Lower leg skin (tissue), 4 donors: ENCODE measurements around the gene NAPSA. TPM values are rescaled to one million over a fixed set of nuclear protein-coding genes. Genes with fewer than 3 reads are reported as not detected.

Experiments
- DNase-seq, 2 donors: peaks; one replicate each; pipeline ENCODE4 v3.0.0-alpha.2; 2019; ENCODE audit warnings: low spot score in 2 of 2
- H3K4me3 ChIP-seq: fragments of 200-600 bp; sonication (generic); 2 replicates; pipeline ENCODE4 v1.5.1; 2017; ENCODE audit warnings: mild to moderate bottlenecking, low read depth; ENCODE audit not compliant: poor library complexity, severe bottlenecking
- CTCF ChIP-seq, 3 donors: fragments of 450-650 bp; IDR thresholded peaks; one replicate each; pipeline ENCODE4 v1.5.1; 2016; ENCODE audit warnings: antibody characterized with exemption in 3 of 3, mild to moderate bottlenecking in 3 of 3, moderate library complexity in 2 of 3
- POLR2A ChIP-seq, 2 donors: fragments of 450-650 bp; IDR thresholded peaks; one replicate each; pipeline ENCODE4 v1.6.1; 2016 to 2017; ENCODE audit warnings: antibody characterized with exemption in 2 of 2, mild to moderate bottlenecking in 1 of 2, moderate library complexity in 1 of 2
- WGBS, 2 donors: methylation state at CpG; one replicate each; pipeline ENCODE4 v1.1.5; 2018; 5-methylcytosine and 5-hydroxymethylcytosine counted together
- intact Hi-C: fragments of 100-400 bp; cut with DNase I; formaldehyde crosslinking; loops from one replicate; pipeline ENCODE4 v1.15.0; 2023; ENCODE audit warnings: low total_unique reads
- total RNA-seq, 4 donors: library from RNA; depleted of rRNA; stranded (reverse); fragments of >200 nt; gene quantifications; one replicate each; pipeline ENCODE4 v1.1.0, GENCODE V29; 2016

NAPSA gene
- total RNA-seq, 4 donors from 2014 or later: 0.51 to 5.9 (median 2.6) TPM

- 92 to 95% methylated on average over 8 to 12 of the region's 12 CpGs for WGBS, 2 donors
- TF ChIP-seq CTCF (IDR thresholded peaks at IDR 0.05) (no peak), POLR2A (IDR thresholded peaks at IDR 0.05) (no peak)
- no peak overlapping the region for H3K4me3 ChIP-seq
- no peak for DNase-seq
- intact Hi-C loops: no loop called here
Measured at GRCh38 chr19:50334741-50335421, 30.6 kb downstream of the NAPSA start.

GRCh38 chr19:50333737-50334617 is 31.5 kb downstream of the NAPSA start:
- H3K4me3 ChIP-seq: peak overlapping the region; percentile 35
- whole genome bisulfite sequencing, 2 donors: 15 to 22% methylated on average over 24 to 54 of the region's 54 CpGs
- peak in 1 of 2 donors; percentile 92 for DNase-seq
- TF ChIP-seq CTCF (IDR thresholded peaks at IDR 0.05): no peak
- TF ChIP-seq POLR2A (IDR thresholded peaks at IDR 0.05): no peak
- intact Hi-C loops: no loop called here

DNA sequence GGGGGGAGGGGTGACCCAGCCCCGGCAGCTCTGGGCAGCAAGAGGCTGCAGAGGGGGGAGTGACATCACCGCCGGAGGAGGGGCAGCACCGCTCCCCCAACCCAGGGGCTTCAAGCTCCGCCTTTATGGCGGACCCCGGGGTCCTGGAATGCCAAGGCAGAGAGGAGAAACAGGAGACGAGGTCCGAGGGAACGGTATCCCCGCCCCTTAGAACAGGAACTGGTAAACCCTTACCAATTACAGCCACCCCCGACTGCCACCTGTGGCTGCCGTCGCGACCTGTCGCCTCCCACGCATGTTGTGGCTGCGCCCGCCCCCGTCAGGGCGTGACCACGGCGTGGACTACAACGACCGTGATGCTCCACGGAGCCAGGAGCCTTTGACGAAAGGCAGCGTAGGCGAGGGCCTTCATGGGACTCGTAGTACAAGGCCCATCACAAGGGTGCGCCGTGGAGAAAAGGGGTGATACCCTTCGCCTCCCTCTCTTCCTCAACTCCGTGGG is 32.2 kb downstream of the NAPSA start:
- WGBS, 2 donors: 0 to 1% methylated on average over 22 to 34 of the region's 34 CpGs
- intact Hi-C loops: no loop called here
- TF ChIP-seq POLR2A (IDR thresholded peaks at IDR 0.05) (no peak), CTCF (IDR thresholded peaks at IDR 0.05) (no peak)
- peak; percentile 76 to 96 for DNase-seq
- peak overlapping the region; percentile 35 for H3K4me3 ChIP-seq

- WGBS, 2 donors: 5 to 9% methylated on average over 20 of the region's 20 CpGs
- DNase-seq: no peak
- no peak overlapping the region for H3K4me3 ChIP-seq
- TF ChIP-seq POLR2A (IDR thresholded peaks at IDR 0.05) (no peak), CTCF (IDR thresholded peaks at IDR 0.05) (no peak)
- intact Hi-C loops: no loop called here
Measured at GRCh38 chr19:50332244-50333038, 33.0 kb downstream of the NAPSA start.

DNA sequence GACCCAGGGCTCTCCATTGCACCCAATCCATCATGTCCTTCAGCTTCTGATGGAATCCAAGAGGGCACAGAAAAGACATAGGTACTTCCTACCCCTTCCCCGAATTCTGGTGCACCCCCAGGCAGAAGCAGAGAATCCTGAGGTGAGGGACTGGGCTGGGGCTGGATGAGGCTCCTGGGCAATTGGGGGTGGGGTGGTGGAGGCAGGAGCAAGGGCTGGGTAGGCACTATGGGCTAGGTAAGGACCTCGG is 33.5 kb downstream of the NAPSA start:
- 17 to 21% methylated on average over 2 of the region's 2 CpGs for WGBS, 2 donors

More for the DNA sequence above, 33.5 kb downstream of the NAPSA start:
- TF ChIP-seq POLR2A (IDR thresholded peaks at IDR 0.05) (no peak), CTCF (IDR thresholded peaks at IDR 0.05) (no peak)
- no peak for DNase-seq
- H3K4me3 ChIP-seq: no peak overlapping the region
- intact Hi-C loops: no loop called here
